Erythroblast (primary cell): Measurements from ENCODE around the gene ETS1.

Experiments
- GATA1 ChIP-seq: IDR thresholded peaks from 2 replicates; pipeline ENCODE4 v1.6.1; 2011; ENCODE audit warnings: low read depth, mild to moderate bottlenecking, control low read depth, low read length, moderate library complexity
- POLR2A ChIP-seq: IDR thresholded peaks from 2 replicates; pipeline ENCODE4 v1.6.1; 2011; ENCODE audit warnings: mild to moderate bottlenecking, low read length

DNA sequence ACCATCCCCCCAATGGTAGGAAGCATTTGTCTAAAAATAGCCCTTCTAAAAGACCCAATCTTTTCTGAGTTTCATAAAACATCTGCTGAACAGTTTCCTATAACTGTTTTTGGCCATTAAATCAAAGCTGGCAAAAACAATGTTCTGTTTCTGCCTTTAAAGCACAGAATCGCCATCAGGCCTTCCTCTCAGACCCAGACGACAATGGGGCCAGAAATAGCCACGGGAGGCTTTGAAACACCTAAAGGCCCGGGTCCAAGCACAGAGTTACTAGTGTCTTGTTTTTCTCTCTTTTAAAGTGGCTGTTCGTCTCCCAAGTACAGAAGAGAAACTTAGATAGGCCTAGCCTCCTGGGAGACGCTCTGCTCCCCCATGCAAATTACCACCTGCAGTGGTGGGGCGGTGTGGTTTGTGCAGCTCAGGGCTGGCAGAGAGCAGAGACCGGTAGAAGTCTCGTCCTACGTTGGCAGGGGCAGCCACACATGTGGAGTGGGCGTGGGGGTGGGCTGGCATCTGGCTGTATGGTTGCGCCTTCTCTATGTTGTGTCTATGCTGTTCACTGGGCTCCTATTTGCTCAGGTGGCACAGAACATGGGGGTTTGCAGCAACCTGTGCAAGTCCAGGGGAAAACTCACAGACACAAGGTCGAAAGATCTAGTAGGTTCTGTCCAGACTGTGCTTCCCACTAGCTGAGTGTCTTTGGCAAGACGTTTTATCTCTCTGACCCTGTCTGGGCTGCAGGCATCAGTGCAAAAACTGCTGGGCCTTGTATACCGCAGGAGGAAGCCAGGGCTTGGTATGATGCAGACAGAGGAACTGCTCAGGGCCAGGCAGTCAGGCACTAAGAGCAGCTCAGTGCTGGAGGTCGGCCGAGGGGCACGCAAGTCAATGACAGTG, 23.6 kb upstream of the ETS1 start:
- TF ChIP-seq POLR2A, result no peak
- no peak for TF ChIP-seq GATA1
